WTC11 (cell line): Measurements from ENCODE around the gene TRPV2. TPM values are rescaled to one million over a fixed set of nuclear protein-coding genes. Genes with fewer than 3 reads are reported as not detected.

ENCODE experiments used
- ATAC-seq: fragments of 200-7000 bp; cut with Tn5 transposase; 2 replicates; pipeline ENCODE4 v1.10.0; 2021; ENCODE audit warnings: mild to moderate bottlenecking, moderate library complexity
- CTCF ChIA-PET: fragments of 300-600 bp; sonication (Branson Sonifier 250); formaldehyde crosslinking; loops from one replicate; lab custom pipeline; 2021; ENCODE audit warnings: antibody characterized with exemption; lab: Charles Lee
- POLR2A ChIA-PET: fragments of 350-600 bp; sonication (Branson Sonifier 250); formaldehyde crosslinking; loops from one replicate; lab custom pipeline; 2021; ENCODE audit warnings: antibody characterized with exemption; lab: Charles Lee
- DNase-seq: peaks from one replicate; pipeline ENCODE4 v3.0.0; 2021; ENCODE audit warnings: low spot score
- H3K27ac Mint-ChIP-seq: 2 replicates; pipeline ENCODE4 v1.8.0; 2021; ENCODE audit warnings: mixed read lengths
- H3K27me3 Mint-ChIP-seq: 2 replicates; pipeline ENCODE4 v1.8.0; 2021; ENCODE audit warnings: low read depth, mild to moderate bottlenecking, moderate library complexity, mixed read lengths
- H3K36me3 Mint-ChIP-seq: 2 replicates; pipeline ENCODE4 v1.8.0; 2021; ENCODE audit warnings: mixed read lengths
- H3K4me1 Mint-ChIP-seq: 2 replicates; pipeline ENCODE4 v1.8.0; 2022; ENCODE audit warnings: mixed read lengths
- H3K4me3 Mint-ChIP-seq: 2 replicates; pipeline ENCODE4 v1.8.0; 2021; ENCODE audit warnings: mild to moderate bottlenecking, moderate library complexity, mixed read lengths
- H3K9me3 Mint-ChIP-seq: 2 replicates; pipeline ENCODE4 v1.8.0; 2021; ENCODE audit warnings: mixed read lengths
- CREM ChIP-seq: sonication (generic); formaldehyde crosslinking; IDR thresholded peaks from 2 replicates; pipeline ENCODE4 v1.8.1; 2022; ENCODE audit warnings: mild to moderate bottlenecking, missing genetic modification reagents, moderate library complexity
- ESRRA ChIP-seq: sonication (generic); formaldehyde crosslinking; IDR thresholded peaks from 2 replicates; pipeline ENCODE4 v1.8.1; 2022; ENCODE audit warnings: mild to moderate bottlenecking, missing genetic modification reagents, borderline replicate concordance
- FOXJ3 ChIP-seq: sonication (generic); formaldehyde crosslinking; IDR thresholded peaks from 2 replicates; pipeline ENCODE4 v1.9.0; 2021; ENCODE audit warnings: missing genetic modification reagents, mild to moderate bottlenecking, borderline replicate concordance
- FOXK1 ChIP-seq: sonication (generic); formaldehyde crosslinking; IDR thresholded peaks from 2 replicates; pipeline ENCODE4 v1.8.0; 2022; ENCODE audit warnings: mild to moderate bottlenecking, moderate library complexity, missing genetic modification reagents
- GRHL2 ChIP-seq: fragments of 250-450 bp; sonication (Bioruptor Pico); IDR thresholded peaks from 2 replicates; pipeline ENCODE4 v1.8.0; 2022; ENCODE audit warnings: mild to moderate bottlenecking, moderate library complexity; ENCODE audit not compliant: insufficient replicate concordance, severe bottlenecking
- KAT7 ChIP-seq: sonication (generic); formaldehyde crosslinking; IDR thresholded peaks from 2 replicates; pipeline ENCODE4 v1.8.1; 2023; ENCODE audit warnings: missing genetic modification reagents, mild to moderate bottlenecking, borderline replicate concordance
- SOX15 ChIP-seq: fragments of 250-450 bp; sonication (Bioruptor Pico); IDR thresholded peaks from 2 replicates; pipeline ENCODE4 v1.9.0; 2021; ENCODE audit warnings: mild to moderate bottlenecking
- ZNF423 ChIP-seq: fragments of 250-450 bp; sonication (Bioruptor Pico); IDR thresholded peaks from 2 replicates; pipeline ENCODE4 v2.1.2; 2022; ENCODE audit warnings: mild to moderate bottlenecking, moderate library complexity
- total RNA-seq: library from RNA; stranded (reverse); gene quantifications from 3 replicates; pipeline ENCODE4 v1.2.3, GENCODE V29; 2021
- TF ChIP-seq, protein P1 (sequence below): sonication (generic); formaldehyde crosslinking; IDR thresholded peaks from 2 replicates; pipeline ENCODE4 v1.8.1; 2022; ENCODE audit warnings: low read depth, missing genetic modification reagents, borderline replicate concordance
- TF ChIP-seq, protein P2 (sequence below): fragments of 250-450 bp; sonication (Bioruptor Pico); IDR thresholded peaks from 2 replicates; pipeline ENCODE4 v1.9.0; 2021; ENCODE audit warnings: mild to moderate bottlenecking, borderline replicate concordance
- TF ChIP-seq, protein P3 (sequence below): fragments of 250-450 bp; sonication (Bioruptor Pico); IDR thresholded peaks from 2 replicates; pipeline ENCODE4 v1.9.0; 2021; ENCODE audit warnings: mild to moderate bottlenecking
- TF ChIP-seq, protein P4 (sequence below): sonication (generic); formaldehyde crosslinking; IDR thresholded peaks from 2 replicates; pipeline ENCODE4 v1.8.1; 2023; ENCODE audit warnings: mild to moderate bottlenecking, missing genetic modification reagents, moderate library complexity

The TRPV2 gene
- total RNA-seq, 1 experiment from 2014 or later = 3.5 TPM

DNA sequence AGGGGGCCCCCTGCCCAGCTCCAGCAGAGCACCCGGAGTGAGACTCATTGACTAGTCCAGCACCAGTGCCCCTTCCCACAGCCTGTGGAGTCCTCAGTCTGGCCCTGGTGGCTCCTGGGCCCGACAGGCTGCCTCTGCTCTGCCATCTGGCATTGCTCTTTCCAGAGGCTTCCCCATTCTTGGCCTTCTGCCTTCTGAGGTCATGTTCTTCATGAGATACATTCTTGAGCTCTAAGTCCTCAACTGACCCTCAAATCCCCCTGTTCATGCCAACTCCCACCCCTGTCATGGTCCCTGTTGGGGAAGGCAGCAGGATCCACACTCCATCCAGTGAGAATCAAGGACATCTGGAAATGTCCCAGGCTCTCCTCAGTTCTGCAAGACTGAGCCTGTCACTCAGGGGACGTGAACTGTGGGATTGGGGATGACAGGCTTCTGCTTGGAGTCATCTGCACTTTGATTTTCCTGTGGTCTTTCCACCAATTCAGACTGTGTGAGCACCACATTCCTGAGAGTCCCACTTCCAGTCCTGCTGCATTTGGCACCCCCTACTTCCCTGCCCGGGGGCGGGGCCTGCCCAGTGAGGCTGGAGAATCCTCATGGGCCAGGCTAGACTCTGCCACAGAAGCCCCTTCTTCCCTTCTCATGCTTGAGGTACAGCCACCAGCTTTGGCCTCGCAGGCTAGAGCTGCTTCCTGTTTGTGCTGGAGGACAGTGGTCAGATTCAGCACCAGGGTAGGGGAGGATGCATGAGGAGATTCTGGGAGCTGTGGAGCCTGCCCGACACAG is 2.7 kb downstream of the TRPV2 start (continued):
- TF ChIP-seq, protein P1, sequence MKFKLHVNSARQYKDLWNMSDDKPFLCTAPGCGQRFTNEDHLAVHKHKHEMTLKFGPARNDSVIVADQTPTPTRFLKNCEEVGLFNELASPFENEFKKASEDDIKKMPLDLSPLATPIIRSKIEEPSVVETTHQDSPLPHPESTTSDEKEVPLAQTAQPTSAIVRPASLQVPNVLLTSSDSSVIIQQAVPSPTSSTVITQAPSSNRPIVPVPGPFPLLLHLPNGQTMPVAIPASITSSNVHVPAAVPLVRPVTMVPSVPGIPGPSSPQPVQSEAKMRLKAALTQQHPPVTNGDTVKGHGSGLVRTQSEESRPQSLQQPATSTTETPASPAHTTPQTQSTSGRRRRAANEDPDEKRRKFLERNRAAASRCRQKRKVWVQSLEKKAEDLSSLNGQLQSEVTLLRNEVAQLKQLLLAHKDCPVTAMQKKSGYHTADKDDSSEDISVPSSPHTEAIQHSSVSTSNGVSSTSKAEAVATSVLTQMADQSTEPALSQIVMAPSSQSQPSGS (CRISPR knock-in tag) = no peak
- TF ChIP-seq, protein P2, sequence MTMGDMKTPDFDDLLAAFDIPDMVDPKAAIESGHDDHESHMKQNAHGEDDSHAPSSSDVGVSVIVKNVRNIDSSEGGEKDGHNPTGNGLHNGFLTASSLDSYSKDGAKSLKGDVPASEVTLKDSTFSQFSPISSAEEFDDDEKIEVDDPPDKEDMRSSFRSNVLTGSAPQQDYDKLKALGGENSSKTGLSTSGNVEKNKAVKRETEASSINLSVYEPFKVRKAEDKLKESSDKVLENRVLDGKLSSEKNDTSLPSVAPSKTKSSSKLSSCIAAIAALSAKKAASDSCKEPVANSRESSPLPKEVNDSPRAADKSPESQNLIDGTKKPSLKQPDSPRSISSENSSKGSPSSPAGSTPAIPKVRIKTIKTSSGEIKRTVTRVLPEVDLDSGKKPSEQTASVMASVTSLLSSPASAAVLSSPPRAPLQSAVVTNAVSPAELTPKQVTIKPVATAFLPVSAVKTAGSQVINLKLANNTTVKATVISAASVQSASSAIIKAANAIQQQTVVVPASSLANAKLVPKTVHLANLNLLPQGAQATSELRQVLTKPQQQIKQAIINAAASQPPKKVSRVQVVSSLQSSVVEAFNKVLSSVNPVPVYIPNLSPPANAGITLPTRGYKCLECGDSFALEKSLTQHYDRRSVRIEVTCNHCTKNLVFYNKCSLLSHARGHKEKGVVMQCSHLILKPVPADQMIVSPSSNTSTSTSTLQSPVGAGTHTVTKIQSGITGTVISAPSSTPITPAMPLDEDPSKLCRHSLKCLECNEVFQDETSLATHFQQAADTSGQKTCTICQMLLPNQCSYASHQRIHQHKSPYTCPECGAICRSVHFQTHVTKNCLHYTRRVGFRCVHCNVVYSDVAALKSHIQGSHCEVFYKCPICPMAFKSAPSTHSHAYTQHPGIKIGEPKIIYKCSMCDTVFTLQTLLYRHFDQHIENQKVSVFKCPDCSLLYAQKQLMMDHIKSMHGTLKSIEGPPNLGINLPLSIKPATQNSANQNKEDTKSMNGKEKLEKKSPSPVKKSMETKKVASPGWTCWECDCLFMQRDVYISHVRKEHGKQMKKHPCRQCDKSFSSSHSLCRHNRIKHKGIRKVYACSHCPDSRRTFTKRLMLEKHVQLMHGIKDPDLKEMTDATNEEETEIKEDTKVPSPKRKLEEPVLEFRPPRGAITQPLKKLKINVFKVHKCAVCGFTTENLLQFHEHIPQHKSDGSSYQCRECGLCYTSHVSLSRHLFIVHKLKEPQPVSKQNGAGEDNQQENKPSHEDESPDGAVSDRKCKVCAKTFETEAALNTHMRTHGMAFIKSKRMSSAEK = no peak
- TF ChIP-seq FOXK1 (CRISPR knock-in tag) (no peak), KAT7 (CRISPR knock-in tag) (no peak)
- TF ChIP-seq, protein P3, sequence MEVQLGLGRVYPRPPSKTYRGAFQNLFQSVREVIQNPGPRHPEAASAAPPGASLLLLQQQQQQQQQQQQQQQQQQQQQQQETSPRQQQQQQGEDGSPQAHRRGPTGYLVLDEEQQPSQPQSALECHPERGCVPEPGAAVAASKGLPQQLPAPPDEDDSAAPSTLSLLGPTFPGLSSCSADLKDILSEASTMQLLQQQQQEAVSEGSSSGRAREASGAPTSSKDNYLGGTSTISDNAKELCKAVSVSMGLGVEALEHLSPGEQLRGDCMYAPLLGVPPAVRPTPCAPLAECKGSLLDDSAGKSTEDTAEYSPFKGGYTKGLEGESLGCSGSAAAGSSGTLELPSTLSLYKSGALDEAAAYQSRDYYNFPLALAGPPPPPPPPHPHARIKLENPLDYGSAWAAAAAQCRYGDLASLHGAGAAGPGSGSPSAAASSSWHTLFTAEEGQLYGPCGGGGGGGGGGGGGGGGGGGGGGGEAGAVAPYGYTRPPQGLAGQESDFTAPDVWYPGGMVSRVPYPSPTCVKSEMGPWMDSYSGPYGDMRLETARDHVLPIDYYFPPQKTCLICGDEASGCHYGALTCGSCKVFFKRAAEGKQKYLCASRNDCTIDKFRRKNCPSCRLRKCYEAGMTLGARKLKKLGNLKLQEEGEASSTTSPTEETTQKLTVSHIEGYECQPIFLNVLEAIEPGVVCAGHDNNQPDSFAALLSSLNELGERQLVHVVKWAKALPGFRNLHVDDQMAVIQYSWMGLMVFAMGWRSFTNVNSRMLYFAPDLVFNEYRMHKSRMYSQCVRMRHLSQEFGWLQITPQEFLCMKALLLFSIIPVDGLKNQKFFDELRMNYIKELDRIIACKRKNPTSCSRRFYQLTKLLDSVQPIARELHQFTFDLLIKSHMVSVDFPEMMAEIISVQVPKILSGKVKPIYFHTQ (CRISPR knock-in tag) = no peak

DNA sequence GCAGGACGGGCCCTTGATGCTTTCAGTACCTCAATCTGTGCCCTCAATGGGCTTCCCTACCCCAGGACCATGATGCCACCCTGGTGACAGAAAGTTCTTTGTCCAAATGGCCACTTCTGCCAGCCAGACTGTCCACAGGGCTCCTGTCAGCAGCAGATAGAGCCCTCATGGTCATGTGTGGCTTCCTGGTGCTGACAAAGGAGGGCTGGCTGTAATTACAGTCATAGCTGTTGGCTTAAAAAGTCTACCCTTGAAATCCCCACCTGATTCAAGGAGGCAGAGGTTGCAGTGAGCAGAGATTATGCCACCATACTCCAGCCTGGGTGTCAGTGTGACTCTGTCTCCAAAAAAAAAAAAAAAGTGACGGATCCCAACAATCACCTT is 3.3 kb downstream of the TRPV2 start:
- H3K4me1 Mint-ChIP-seq = peaks cover 30% of the 10 kb centered on the region
- ATAC-seq = no peak
- H3K4me3 Mint-ChIP-seq = no peak overlapping the region
- H3K27ac Mint-ChIP-seq = no peak overlapping the region
- no peaks in the 10 kb centered on the region for H3K36me3 Mint-ChIP-seq
- TF ChIP-seq CREM (CRISPR knock-in tag) (no peak), GRHL2 (CRISPR knock-in tag) (no peak), ZNF423 (no peak), ESRRA (CRISPR knock-in tag) (no peak), SOX15 (no peak), FOXJ3 (no peak)
- TF ChIP-seq, protein P4, sequence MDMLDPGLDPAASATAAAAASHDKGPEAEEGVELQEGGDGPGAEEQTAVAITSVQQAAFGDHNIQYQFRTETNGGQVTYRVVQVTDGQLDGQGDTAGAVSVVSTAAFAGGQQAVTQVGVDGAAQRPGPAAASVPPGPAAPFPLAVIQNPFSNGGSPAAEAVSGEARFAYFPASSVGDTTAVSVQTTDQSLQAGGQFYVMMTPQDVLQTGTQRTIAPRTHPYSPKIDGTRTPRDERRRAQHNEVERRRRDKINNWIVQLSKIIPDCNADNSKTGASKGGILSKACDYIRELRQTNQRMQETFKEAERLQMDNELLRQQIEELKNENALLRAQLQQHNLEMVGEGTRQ (CRISPR knock-in tag) = no peak
- TF ChIP-seq, all 79 proteins: peak for 0
- no peaks in the 10 kb centered on the region for H3K9me3 Mint-ChIP-seq
- POLR2A ChIA-PET = no interaction called here
- CTCF ChIA-PET = interaction anchor here (1.0 to 6.4 kb wide), 2 partner anchors 9 to 55 kb away, joined by 5 to 96 read pairs; no protein-coding TSS in a partner anchor
- no peaks in the 10 kb centered on the region; the same call in 1 of the 2 replicates for H3K27me3 Mint-ChIP-seq
- no peak for DNase-seq
